Central memory CD4-positive, alpha-beta T cell (primary cell): ENCODE results near the gene DACH1.

Experiments
- DNase-seq: peaks from one replicate; pipeline ENCODE4 v3.0.0; 2022

The DACH1 gene

GRCh38 chr13:71477735-71478134 lies 389.3 kb downstream of the DACH1 start:
- DNase-seq: no peak

GRCh38 chr13:71474936-71475335 lies 392.1 kb downstream of the DACH1 start:
- no peak for DNase-seq

- no peak for DNase-seq
Measured at GRCh38 chr13:71469626-71470025, 397.4 kb downstream of the DACH1 start.

GRCh38 chr13:71464686-71465085 lies 402.3 kb downstream of the DACH1 start:
- DNase-seq: no peak

- DNase-seq: no peak
Measured at GRCh38 chr13:71461892-71462291, 405.1 kb downstream of the DACH1 start.

GRCh38 chr13:71460211-71460610 lies 406.8 kb downstream of the DACH1 start:
- no peak for DNase-seq

GRCh38 chr13:71459708-71460107 lies 407.3 kb downstream of the DACH1 start:
- DNase-seq: no peak

- DNase-seq: no peak
Measured at GRCh38 chr13:71457645-71458044, 409.4 kb downstream of the DACH1 start.

GRCh38 chr13:71456136-71456535 lies 410.9 kb downstream of the DACH1 start:
- DNase-seq: no peak

GRCh38 chr13:71454509-71454908 lies 412.5 kb downstream of the DACH1 start:
- no peak for DNase-seq

- no peak for DNase-seq
Measured at GRCh38 chr13:71448080-71448630, 418.8 kb downstream of the DACH1 start.

- no peak for DNase-seq
Measured at GRCh38 chr13:71437704-71438103, 429.3 kb downstream of the DACH1 start.

GRCh38 chr13:71430681-71431080 lies 436.3 kb downstream of the DACH1 start:
- DNase-seq: no peak

- no peak for DNase-seq
Measured at GRCh38 chr13:71417205-71417604, 449.8 kb downstream of the DACH1 start.

GRCh38 chr13:71412231-71412630 lies 454.8 kb downstream of the DACH1 start:
- no peak for DNase-seq

GRCh38 chr13:71408416-71408815 lies 458.6 kb downstream of the DACH1 start:
- no peak for DNase-seq

GRCh38 chr13:71399631-71400215 lies 467.3 kb downstream of the DACH1 start:
- no peak for DNase-seq

GRCh38 chr13:71396149-71396548 lies 470.9 kb downstream of the DACH1 start:
- DNase-seq: no peak

GRCh38 chr13:71395053-71395452 lies 472.0 kb downstream of the DACH1 start:
- DNase-seq: no peak

- DNase-seq: no peak
Measured at GRCh38 chr13:71394176-71394575, 472.8 kb downstream of the DACH1 start.
